Endothelial cell of umbilical vein (primary cell): ENCODE results near the gene TENT5D.

ENCODE experiments used
- CTCF ChIP-seq, 2 donors: IDR thresholded peaks; 1 replicate in 1 of 2; 2 replicates in 1 of 2; pipeline ENCODE4 v1.5.1; 2011; ENCODE audit warnings: low read length in 2 of 2, mild to moderate bottlenecking in 2 of 2, moderate library complexity in 2 of 2, control low read depth in 1 of 2, inconsistent platforms in 1 of 2, low read depth in 1 of 2; ENCODE audit not compliant: insufficient read depth in 1 of 2; ENCODE audit errors: extremely low read depth in 1 of 2
- EZH2 ChIP-seq: IDR thresholded peaks from 2 replicates; pipeline ENCODE4 v1.6.1; 2012; ENCODE audit warnings: borderline replicate concordance, low read depth, mild to moderate bottlenecking, moderate library complexity, low read length, inconsistent platforms; ENCODE audit not compliant: severe bottlenecking
- FOS ChIP-seq: IDR thresholded peaks from 2 replicates; pipeline ENCODE4 v1.6.1; 2011; ENCODE audit warnings: mild to moderate bottlenecking, low read length, moderate library complexity, borderline replicate concordance; ENCODE audit not compliant: insufficient read depth
- GATA2 ChIP-seq: IDR thresholded peaks from 2 replicates; pipeline ENCODE4 v1.7.0; 2011; ENCODE audit warnings: low read depth, mild to moderate bottlenecking, moderate library complexity, mixed read lengths, low read length; ENCODE audit not compliant: insufficient read length, insufficient read depth
- JUN ChIP-seq: IDR thresholded peaks from 2 replicates; pipeline ENCODE4 v1.6.1; 2011; ENCODE audit warnings: borderline replicate concordance, low read depth; ENCODE audit not compliant: insufficient read length, insufficient read depth
- MYC ChIP-seq: IDR thresholded peaks from one replicate; pipeline ENCODE4 v1.6.1; 2011; ENCODE audit warnings: mild to moderate bottlenecking, low read depth, low read length
- POLR2A ChIP-seq: IDR thresholded peaks from 2 replicates; pipeline ENCODE4 v1.6.1; 2012; ENCODE audit warnings: low read depth, mild to moderate bottlenecking, control low read depth, low read length
- POLR2AphosphoS5 ChIP-seq: IDR thresholded peaks from 2 replicates; pipeline ENCODE4 v1.6.1; 2012; ENCODE audit warnings: low read depth, mild to moderate bottlenecking, control low read depth, low read length, moderate library complexity; ENCODE audit not compliant: insufficient read depth
- TF ChIP-seq, protein P1 (sequence below): IDR thresholded peaks from 2 replicates; pipeline ENCODE4 v1.6.1; 2011; ENCODE audit not compliant: insufficient read depth, insufficient read length

- TF ChIP-seq POLR2AphosphoS5 (no peak), FOS (no peak), CTCF (IDR thresholded peaks at IDR 0.05; ENCODE audit: extremely low read depth in 1 of 2, insufficient read depth in 1 of 2, low read depth in 1 of 2, low read length in 2 of 2) (no peak), EZH2 (no peak), POLR2A (no peak), MYC (no peak), GATA2 (no peak), JUN (no peak)
- TF ChIP-seq, protein P1, sequence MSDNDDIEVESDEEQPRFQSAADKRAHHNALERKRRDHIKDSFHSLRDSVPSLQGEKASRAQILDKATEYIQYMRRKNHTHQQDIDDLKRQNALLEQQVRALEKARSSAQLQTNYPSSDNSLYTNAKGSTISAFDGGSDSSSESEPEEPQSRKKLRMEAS: no peak
Observed at GRCh38 chrX:80489166-80489565, 68.9 kb downstream of the TENT5D start.
